Vagina (tissue), 2 donors: ENCODE results near the gene NEDD4L. TPM values are rescaled to one million over a fixed set of nuclear protein-coding genes. Genes with fewer than 3 reads are reported as not detected.

Experiments used
- DNase-seq, 2 donors: peaks; one replicate each; pipeline ENCODE4 v3.0.0-alpha.2; 2017; ENCODE audit errors: extremely low spot score in 2 of 2
- H3K27ac ChIP-seq: fragments of 200-600 bp; sonication (generic); one replicate; pipeline ENCODE4 v1.5.1; 2019
- H3K27me3 ChIP-seq: fragments of 200-600 bp; sonication (generic); one replicate; pipeline ENCODE4 v1.5.1; 2019
- H3K36me3 ChIP-seq, 2 donors: fragments of 200-600 bp; sonication (generic); one replicate each; pipeline ENCODE4 v1.5.1; 2017 to 2019
- H3K4me1 ChIP-seq: fragments of 200-600 bp; sonication (generic); one replicate; pipeline ENCODE4 v1.5.1; 2019
- H3K4me3 ChIP-seq, 2 donors: fragments of 200-600 bp; sonication (generic); 1 replicate in 1 of 2; 2 replicates in 1 of 2; pipeline ENCODE4 v1.5.1; 2016 to 2019
- H3K9me3 ChIP-seq: fragments of 200-600 bp; sonication (generic); one replicate; pipeline ENCODE4 v1.5.1; 2019
- POLR2A ChIP-seq, 2 donors: fragments of 450-650 bp; IDR thresholded peaks; one replicate each; pipeline ENCODE4 v1.6.1; 2017; ENCODE audit warnings: antibody characterized with exemption in 2 of 2, mild to moderate bottlenecking in 2 of 2, moderate library complexity in 2 of 2
- POLR2AphosphoS5 ChIP-seq, 2 donors: sonication (generic); formaldehyde crosslinking; IDR thresholded peaks; one replicate each; pipeline ENCODE4 v1.9.0; 2017; ENCODE audit warnings: antibody characterized with exemption in 2 of 2, mild to moderate bottlenecking in 2 of 2, low read depth in 1 of 2; ENCODE audit not compliant: insufficient read depth in 1 of 2
- intact Hi-C: fragments of 100-400 bp; cut with DNase I; formaldehyde crosslinking; loops from one replicate; pipeline ENCODE4 v1.15.1; 2023
- total RNA-seq: library from RNA; depleted of rRNA; stranded (reverse); fragments of >200 nt; gene quantifications from one replicate; pipeline ENCODE4 v1.2.3, GENCODE V29; 2016
- TF ChIP-seq, protein P1 (sequence below), 3 experiments: fragments of 450-650 bp in 2 of 3; fragments of 200-600 bp in 1 of 3; sonication (generic) in 1 of 3; IDR thresholded peaks; one replicate each; pipeline ENCODE4 v1.5.1; 2017 to 2019; ENCODE audit warnings: antibody characterized with exemption in 3 of 3, mild to moderate bottlenecking in 2 of 3, moderate library complexity in 2 of 3

The NEDD4L gene
- total RNA-seq, 1 donor from 2014 or later = 42.2 TPM

GRCh38 chr18:58347135-58347534, 303.1 kb downstream of the NEDD4L start:
- no peaks in the 10 kb centered on the region for H3K9me3 ChIP-seq
- no peaks in the 10 kb centered on the region for H3K4me1 ChIP-seq
- intact Hi-C loops = no loop called here
- H3K27me3 ChIP-seq = no peaks in the 10 kb centered on the region
- TF ChIP-seq, protein P1, sequence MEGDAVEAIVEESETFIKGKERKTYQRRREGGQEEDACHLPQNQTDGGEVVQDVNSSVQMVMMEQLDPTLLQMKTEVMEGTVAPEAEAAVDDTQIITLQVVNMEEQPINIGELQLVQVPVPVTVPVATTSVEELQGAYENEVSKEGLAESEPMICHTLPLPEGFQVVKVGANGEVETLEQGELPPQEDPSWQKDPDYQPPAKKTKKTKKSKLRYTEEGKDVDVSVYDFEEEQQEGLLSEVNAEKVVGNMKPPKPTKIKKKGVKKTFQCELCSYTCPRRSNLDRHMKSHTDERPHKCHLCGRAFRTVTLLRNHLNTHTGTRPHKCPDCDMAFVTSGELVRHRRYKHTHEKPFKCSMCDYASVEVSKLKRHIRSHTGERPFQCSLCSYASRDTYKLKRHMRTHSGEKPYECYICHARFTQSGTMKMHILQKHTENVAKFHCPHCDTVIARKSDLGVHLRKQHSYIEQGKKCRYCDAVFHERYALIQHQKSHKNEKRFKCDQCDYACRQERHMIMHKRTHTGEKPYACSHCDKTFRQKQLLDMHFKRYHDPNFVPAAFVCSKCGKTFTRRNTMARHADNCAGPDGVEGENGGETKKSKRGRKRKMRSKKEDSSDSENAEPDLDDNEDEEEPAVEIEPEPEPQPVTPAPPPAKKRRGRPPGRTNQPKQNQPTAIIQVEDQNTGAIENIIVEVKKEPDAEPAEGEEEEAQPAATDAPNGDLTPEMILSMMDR (IDR thresholded peaks at IDR 0.05) = no peak
- no peak overlapping the region for H3K27ac ChIP-seq
- peaks cover 0 to 13% of the 10 kb centered on the region in 2 donors for H3K36me3 ChIP-seq
- no peak for DNase-seq
- no peak overlapping the region for H3K4me3 ChIP-seq

- intact Hi-C loops = no loop called here
- TF ChIP-seq POLR2AphosphoS5 (IDR thresholded peaks at IDR 0.05; ENCODE audit: insufficient read depth in 1 of 2, low read depth in 1 of 2) = no peak
- no peak for TF ChIP-seq POLR2A (IDR thresholded peaks at IDR 0.05)
- TF ChIP-seq, protein P1 (IDR thresholded peaks at IDR 0.05) = no peak
- Histone ChIP-seq H3K4me3 (no peak overlapping the region), H3K9me3 (no peaks in the 10 kb centered on the region), H3K27ac (no peak overlapping the region), H3K27me3 (no peaks in the 10 kb centered on the region), H3K4me1 (no peaks in the 10 kb centered on the region), H3K36me3 (peaks cover 0 to 24% of the 10 kb centered on the region in 2 donors)
- DNase-seq = no peak
These were observed 304.5 kb downstream of the NEDD4L start for GRCh38 chr18:58348517-58348916.

GRCh38 chr18:58348951-58349350, 304.9 kb downstream of the NEDD4L start:
- Histone ChIP-seq H3K27ac (no peak overlapping the region), H3K36me3 (peaks cover 0 to 24% of the 10 kb centered on the region in 2 donors), H3K27me3 (no peaks in the 10 kb centered on the region), H3K4me1 (no peaks in the 10 kb centered on the region), H3K9me3 (no peaks in the 10 kb centered on the region), H3K4me3 (no peak overlapping the region)
- DNase-seq = no peak
- intact Hi-C loops = no loop called here
- TF ChIP-seq, protein P1 (IDR thresholded peaks at IDR 0.05) = no peak
- TF ChIP-seq POLR2A (IDR thresholded peaks at IDR 0.05) (no peak), POLR2AphosphoS5 (IDR thresholded peaks at IDR 0.05; ENCODE audit: insufficient read depth in 1 of 2, low read depth in 1 of 2) (no peak)

GRCh38 chr18:58349650-58350049, 305.6 kb downstream of the NEDD4L start:
- Histone ChIP-seq H3K27ac (no peak overlapping the region), H3K4me3 (no peak overlapping the region), H3K4me1 (no peaks in the 10 kb centered on the region), H3K36me3 (peaks cover 0 to 24% of the 10 kb centered on the region in 2 donors), H3K27me3 (no peaks in the 10 kb centered on the region), H3K9me3 (no peaks in the 10 kb centered on the region)
- intact Hi-C loops = no loop called here
- TF ChIP-seq POLR2AphosphoS5 (IDR thresholded peaks at IDR 0.05; ENCODE audit: insufficient read depth in 1 of 2, low read depth in 1 of 2) (no peak), POLR2A (IDR thresholded peaks at IDR 0.05) (no peak)
- TF ChIP-seq, protein P1 (IDR thresholded peaks at IDR 0.05) = no peak
- no peak for DNase-seq

DNA sequence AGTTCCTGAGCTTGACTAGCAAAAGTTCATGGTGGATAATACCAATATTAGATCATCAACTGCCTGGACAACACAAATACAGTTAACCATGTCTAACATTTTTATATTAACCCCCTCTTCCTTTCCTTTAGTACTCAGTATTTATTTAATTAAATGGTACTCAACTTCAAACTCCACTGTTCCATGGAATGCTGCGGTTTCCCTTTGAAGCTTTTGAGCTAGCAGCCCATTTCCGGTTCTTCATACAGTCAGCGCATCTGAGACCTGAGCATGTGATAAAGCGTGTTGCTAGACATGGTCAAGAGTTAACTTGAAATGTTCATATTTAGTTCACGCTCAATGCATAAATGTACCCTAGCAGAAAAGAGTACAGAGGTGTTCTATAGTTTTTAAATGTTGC, 306.5 kb downstream of the NEDD4L start:
- TF ChIP-seq POLR2AphosphoS5 (IDR thresholded peaks at IDR 0.05; ENCODE audit: insufficient read depth in 1 of 2, low read depth in 1 of 2) (no peak), POLR2A (IDR thresholded peaks at IDR 0.05) (no peak)
- TF ChIP-seq, protein P1 (IDR thresholded peaks at IDR 0.05) = no peak
- no peaks in the 10 kb centered on the region for H3K4me1 ChIP-seq
- H3K36me3 ChIP-seq = peaks cover 0 to 24% of the 10 kb centered on the region in 2 donors
- no peaks in the 10 kb centered on the region for H3K9me3 ChIP-seq
- H3K4me3 ChIP-seq = no peak overlapping the region
- no peak for DNase-seq
- no peaks in the 10 kb centered on the region for H3K27me3 ChIP-seq
- intact Hi-C loops = no loop called here
- H3K27ac ChIP-seq = no peak overlapping the region
